Fibroblast of lung (primary cell): Measurements from ENCODE around the gene ERCC2. TPM values are rescaled to one million over a fixed set of nuclear protein-coding genes. Genes with fewer than 3 reads are reported as not detected.

Experiments
- DNase-seq, 2 donors: peaks; one replicate each; pipeline versions ENCODE4 v3.0.0 to v3.0.0-alpha.2; 2010; ENCODE audit warnings: low read depth in 2 of 2
- H2AFZ ChIP-seq: 2 replicates; pipeline ENCODE4 v1.5.1; 2012; ENCODE audit warnings: low read length, control low read depth, inconsistent platforms
- H3K27ac ChIP-seq: 2 replicates; pipeline ENCODE4 v1.5.1; 2011; ENCODE audit warnings: low read length, control low read depth; ENCODE audit not compliant: insufficient read depth
- H3K27me3 ChIP-seq: 2 replicates; pipeline ENCODE4 v1.5.1; 2011; ENCODE audit warnings: mild to moderate bottlenecking, low read length; ENCODE audit not compliant: control insufficient read depth, insufficient read depth
- H3K36me3 ChIP-seq: 2 replicates; pipeline ENCODE4 v1.5.1; 2011; ENCODE audit warnings: low read length; ENCODE audit not compliant: control insufficient read depth, insufficient read depth
- H3K4me1 ChIP-seq: 2 replicates; pipeline ENCODE4 v1.5.1; 2011; ENCODE audit warnings: low read length; ENCODE audit not compliant: control insufficient read depth, insufficient read depth; ENCODE audit errors: extremely low read depth
- H3K4me2 ChIP-seq: 2 replicates; pipeline ENCODE4 v1.5.1; 2011; ENCODE audit warnings: low read length, control low read depth; ENCODE audit not compliant: insufficient read depth; ENCODE audit errors: extremely low read depth
- H3K4me3 ChIP-seq, 4 experiments: fragments of 200-600 bp in 1 of 4; sonication (generic) in 1 of 4; replicated peaks in 1 of 4; 2 replicates each; pipeline ENCODE4 v1.5.1; 2011 to 2016; ENCODE audit warnings: low read length in 4 of 4, low read depth in 3 of 4, mild to moderate bottlenecking in 3 of 4, control low read depth in 2 of 4, inconsistent platforms in 1 of 4, mixed read lengths in 1 of 4; ENCODE audit not compliant: insufficient read depth in 1 of 4; ENCODE audit errors: control extremely low read depth in 1 of 4
- H3K79me2 ChIP-seq: 2 replicates; pipeline ENCODE4 v1.5.1; 2012; ENCODE audit warnings: mild to moderate bottlenecking, low read length, inconsistent platforms; ENCODE audit not compliant: control insufficient read depth, insufficient read depth
- H3K9ac ChIP-seq: 2 replicates; pipeline ENCODE4 v1.5.1; 2011; ENCODE audit warnings: mild to moderate bottlenecking, low read length, control low read depth; ENCODE audit not compliant: insufficient read depth
- H3K9me3 ChIP-seq: 2 replicates; pipeline ENCODE4 v1.5.1; 2012; ENCODE audit warnings: low read depth, low read length; ENCODE audit not compliant: control insufficient read depth, insufficient read depth
- H4K20me1 ChIP-seq: 2 replicates; pipeline ENCODE4 v1.5.1; 2011; ENCODE audit warnings: low read length; ENCODE audit not compliant: control insufficient read depth, insufficient read depth; ENCODE audit errors: extremely low read depth
- EZH2 ChIP-seq: IDR thresholded peaks from 2 replicates; pipeline ENCODE4 v1.5.1; 2012; ENCODE audit warnings: low read length, control low read depth, mild to moderate bottlenecking; ENCODE audit errors: missing control alignments
- polyA plus RNA-seq, 2 donors: library from polyadenylated mRNA; depleted of rRNA in 1 of 2; stranded (reverse) in 1 of 2; unstranded in 1 of 2; fragments of >200 nt; gene quantifications; 2 replicates each; pipeline ENCODE4 v1.2.1, GENCODE V29; 2011 to 2012; ENCODE audit warnings: missing spikeins in 1 of 2
- total RNA-seq: library from RNA; depleted of rRNA; stranded (reverse); fragments of >200 nt; gene quantifications from 2 replicates; pipeline ENCODE4 v1.2.1, GENCODE V29; 2014
- TF ChIP-seq, protein P1 (sequence below), 2 donors: IDR thresholded peaks in 1 of 2; conservative IDR thresholded peaks in 1 of 2; 1 replicate in 1 of 2; 2 replicates in 1 of 2; pipeline ENCODE4 v1.5.1; 2011 to 2012; ENCODE audit warnings: low read length in 2 of 2, control low read depth in 1 of 2, inconsistent platforms in 1 of 2, low read depth in 1 of 2, mild to moderate bottlenecking in 1 of 2

The ERCC2 gene
- total and polyA plus RNA-seq, 2 donors (not counting 1 experiment from before 2014, with no cell fraction given), result 21.6 to 57.1 TPM

DNA sequence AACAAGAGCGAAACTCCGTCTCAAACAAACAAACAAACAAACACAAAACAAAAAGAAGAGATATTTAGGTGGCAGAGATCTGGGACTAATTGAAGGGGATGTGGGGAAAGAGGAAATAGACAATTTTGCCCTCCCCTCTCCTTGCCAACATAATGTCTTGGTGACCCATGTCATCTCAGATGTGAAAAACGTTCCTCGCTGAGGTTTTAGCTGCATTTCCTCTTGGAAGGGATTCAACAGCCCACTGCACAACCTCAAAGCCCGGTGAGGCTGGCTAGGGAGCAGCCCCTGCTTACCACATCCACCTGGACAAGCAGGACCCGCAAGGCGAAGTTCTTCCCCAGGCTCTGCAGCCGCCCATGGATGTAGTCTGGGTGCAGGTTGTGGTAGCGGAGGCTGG, 48.4 kb upstream of the ERCC2 start:
- Histone ChIP-seq H3K9me3 (no peaks in the 10 kb centered on the region), H3K9ac (no peak overlapping the region), H3K4me2 (no peak overlapping the region), H3K27me3 (no peaks in the 10 kb centered on the region), H3K36me3 (peaks cover 18% of the 10 kb centered on the region), H2AFZ (no peak overlapping the region), H3K4me1 (peaks cover 6% of the 10 kb centered on the region), H3K79me2 (peaks cover 21% of the 10 kb centered on the region), H3K27ac (no peak overlapping the region), H4K20me1 (no peaks in the 10 kb centered on the region), H3K4me3 (no peak overlapping the region)
- DNase-seq, result no peak
- no peak for TF ChIP-seq EZH2
- TF ChIP-seq, protein P1, sequence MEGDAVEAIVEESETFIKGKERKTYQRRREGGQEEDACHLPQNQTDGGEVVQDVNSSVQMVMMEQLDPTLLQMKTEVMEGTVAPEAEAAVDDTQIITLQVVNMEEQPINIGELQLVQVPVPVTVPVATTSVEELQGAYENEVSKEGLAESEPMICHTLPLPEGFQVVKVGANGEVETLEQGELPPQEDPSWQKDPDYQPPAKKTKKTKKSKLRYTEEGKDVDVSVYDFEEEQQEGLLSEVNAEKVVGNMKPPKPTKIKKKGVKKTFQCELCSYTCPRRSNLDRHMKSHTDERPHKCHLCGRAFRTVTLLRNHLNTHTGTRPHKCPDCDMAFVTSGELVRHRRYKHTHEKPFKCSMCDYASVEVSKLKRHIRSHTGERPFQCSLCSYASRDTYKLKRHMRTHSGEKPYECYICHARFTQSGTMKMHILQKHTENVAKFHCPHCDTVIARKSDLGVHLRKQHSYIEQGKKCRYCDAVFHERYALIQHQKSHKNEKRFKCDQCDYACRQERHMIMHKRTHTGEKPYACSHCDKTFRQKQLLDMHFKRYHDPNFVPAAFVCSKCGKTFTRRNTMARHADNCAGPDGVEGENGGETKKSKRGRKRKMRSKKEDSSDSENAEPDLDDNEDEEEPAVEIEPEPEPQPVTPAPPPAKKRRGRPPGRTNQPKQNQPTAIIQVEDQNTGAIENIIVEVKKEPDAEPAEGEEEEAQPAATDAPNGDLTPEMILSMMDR (conservative IDR thresholded peaks at IDR 0.05 in 1 of 2, IDR thresholded peaks at IDR 0.05 in 1 of 2; ENCODE audit: low read depth in 1 of 2, low read length in 2 of 2), result no peak

- H3K4me3 ChIP-seq, result no peak overlapping the region
- H3K4me2 ChIP-seq, result no peak overlapping the region
- H3K27me3 ChIP-seq, result no peaks in the 10 kb centered on the region
- DNase-seq, result no peak
- H4K20me1 ChIP-seq, result no peaks in the 10 kb centered on the region
- H3K9me3 ChIP-seq, result no peaks in the 10 kb centered on the region
- peaks cover 11% of the 10 kb centered on the region for H3K79me2 ChIP-seq
- H3K27ac ChIP-seq, result no peak overlapping the region
- H3K9ac ChIP-seq, result no peak overlapping the region
- peaks cover 5% of the 10 kb centered on the region for H3K4me1 ChIP-seq
- peaks cover 21% of the 10 kb centered on the region for H3K36me3 ChIP-seq
- H2AFZ ChIP-seq, result no peak overlapping the region
- TF ChIP-seq, protein P1 (conservative IDR thresholded peaks at IDR 0.05 in 1 of 2, IDR thresholded peaks at IDR 0.05 in 1 of 2; ENCODE audit: low read depth in 1 of 2, low read length in 2 of 2), result no peak
- TF ChIP-seq EZH2, result no peak
These were observed 46.8 kb upstream of the ERCC2 start for GRCh38 chr19:45417151-45417550.

DNA sequence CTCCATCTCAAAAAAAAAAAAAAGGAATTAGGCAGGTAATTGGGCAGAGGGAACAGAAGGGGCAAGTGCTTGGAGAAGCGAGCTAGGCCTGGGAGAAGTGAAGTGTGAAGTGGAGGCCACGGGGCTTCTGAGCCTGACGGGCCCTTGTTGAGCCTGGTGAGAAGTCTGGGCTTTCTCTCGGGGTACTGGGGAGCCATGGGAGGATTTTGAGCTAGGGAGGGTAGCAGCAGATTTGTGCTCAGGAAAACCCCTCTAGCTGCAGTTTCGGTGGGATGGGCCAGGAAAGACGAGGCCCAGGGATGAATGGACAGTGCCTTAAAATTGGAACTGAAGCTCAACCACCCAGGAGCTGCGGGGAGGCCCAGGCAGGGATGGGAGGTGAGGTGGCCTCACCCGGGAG, 44.1 kb upstream of the ERCC2 start:
- Histone ChIP-seq H2AFZ (no peak overlapping the region), H3K4me3 (no peak overlapping the region), H3K4me2 (no peak overlapping the region), H3K9ac (no peak overlapping the region), H3K27ac (no peak overlapping the region), H3K79me2 (no peaks in the 10 kb centered on the region), H3K36me3 (peaks cover 15% of the 10 kb centered on the region), H3K4me1 (peaks cover 2% of the 10 kb centered on the region), H4K20me1 (no peaks in the 10 kb centered on the region), H3K27me3 (no peaks in the 10 kb centered on the region), H3K9me3 (no peaks in the 10 kb centered on the region)
- no peak for DNase-seq
- TF ChIP-seq EZH2, result no peak
- TF ChIP-seq, protein P1 (conservative IDR thresholded peaks at IDR 0.05 in 1 of 2, IDR thresholded peaks at IDR 0.05 in 1 of 2; ENCODE audit: low read depth in 1 of 2, low read length in 2 of 2), result no peak
